ENCODE results near the gene KCNQ4. TPM values are rescaled to one million over a fixed set of nuclear protein-coding genes. Genes with fewer than 3 reads are reported as not detected.

Gene KCNQ4
- total RNA-seq, 4 donors from 2014 or later, result 1.1 to 3.8 (median 1.5) TPM

- Histone ChIP-seq H3K36me3 (peaks cover 97% of the 10 kb centered on the region), H3K4me1 (peaks cover 6% of the 10 kb centered on the region), H3K27ac (no peak overlapping the region), H3K4me3 (no peak overlapping the region), H3K9me3 (no peaks in the 10 kb centered on the region), H3K27me3 (no peaks in the 10 kb centered on the region)
- no peak for DNase-seq (ENCODE audit: low spot score in 2 of 2)
- 77% methylated on average over 4 of the region's 4 CpGs for WGBS
- TF ChIP-seq POLR2A (IDR thresholded peaks at IDR 0.05) (no peak), POLR2AphosphoS5 (IDR thresholded peaks at IDR 0.05) (no peak), CTCF (IDR thresholded peaks at IDR 0.05) (no peak), EP300 (IDR thresholded peaks at IDR 0.05) (no peak)
These were observed 22.6 kb upstream of the KCNQ4 start for GRCh38 chr1:40760984-40761383.

- Histone ChIP-seq H3K27ac (no peak overlapping the region), H3K9me3 (no peaks in the 10 kb centered on the region), H3K27me3 (no peaks in the 10 kb centered on the region), H3K36me3 (peaks cover 95% of the 10 kb centered on the region), H3K4me3 (no peak overlapping the region), H3K4me1 (peaks cover 6% of the 10 kb centered on the region)
- DNase-seq (ENCODE audit: low spot score in 2 of 2), result no peak
- 85% methylated on average over 7 of the region's 7 CpGs for WGBS
- TF ChIP-seq EP300 (IDR thresholded peaks at IDR 0.05), result no peak
- no peak for TF ChIP-seq CTCF (IDR thresholded peaks at IDR 0.05)
- TF ChIP-seq POLR2A (IDR thresholded peaks at IDR 0.05), result no peak
- TF ChIP-seq POLR2AphosphoS5 (IDR thresholded peaks at IDR 0.05), result no peak
These were observed 21.3 kb upstream of the KCNQ4 start for GRCh38 chr1:40762144-40762923.

DNA sequence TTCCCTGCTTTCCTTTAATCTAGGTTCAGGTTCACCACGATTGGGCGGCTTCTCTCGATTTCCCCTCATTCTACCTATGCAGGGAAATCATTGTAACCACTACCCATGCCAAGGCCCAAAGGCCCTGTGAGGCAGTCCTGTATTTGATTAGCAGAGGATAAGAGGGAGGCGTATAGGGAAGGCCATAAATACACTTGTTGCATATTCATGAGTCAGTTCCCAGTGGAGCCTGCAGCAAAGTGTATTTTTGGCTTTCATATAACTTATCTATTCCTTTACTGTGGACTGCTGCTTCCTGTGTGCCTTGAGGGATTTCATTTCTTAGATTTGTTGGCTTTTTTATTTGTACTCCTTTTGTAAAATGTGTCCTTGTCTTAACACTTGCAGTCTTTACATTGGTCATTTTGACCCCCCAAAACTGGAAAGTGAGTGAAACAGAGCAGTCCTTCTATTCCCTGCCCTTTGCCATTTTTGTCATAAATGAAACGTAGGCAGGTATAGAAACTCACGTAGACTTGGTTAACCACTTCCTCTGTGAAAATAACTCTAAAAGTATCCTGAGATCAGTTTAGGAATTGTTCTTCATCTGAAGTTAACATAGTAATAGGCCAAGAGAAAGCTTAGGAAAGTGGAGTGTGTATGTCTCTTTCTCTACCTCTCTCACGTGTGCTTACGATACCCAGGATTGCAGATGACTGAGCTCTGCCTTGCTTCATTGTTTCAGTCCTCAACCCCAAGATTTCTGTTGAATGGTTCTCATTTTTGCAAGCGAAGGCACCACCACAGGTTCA is 19.6 kb upstream of the KCNQ4 start:
- 64% methylated on average over 9 of the region's 9 CpGs for WGBS
- TF ChIP-seq POLR2A (IDR thresholded peaks at IDR 0.05) (no peak), CTCF (IDR thresholded peaks at IDR 0.05) (no peak), EP300 (IDR thresholded peaks at IDR 0.05) (no peak), POLR2AphosphoS5 (IDR thresholded peaks at IDR 0.05) (no peak)

DNA sequence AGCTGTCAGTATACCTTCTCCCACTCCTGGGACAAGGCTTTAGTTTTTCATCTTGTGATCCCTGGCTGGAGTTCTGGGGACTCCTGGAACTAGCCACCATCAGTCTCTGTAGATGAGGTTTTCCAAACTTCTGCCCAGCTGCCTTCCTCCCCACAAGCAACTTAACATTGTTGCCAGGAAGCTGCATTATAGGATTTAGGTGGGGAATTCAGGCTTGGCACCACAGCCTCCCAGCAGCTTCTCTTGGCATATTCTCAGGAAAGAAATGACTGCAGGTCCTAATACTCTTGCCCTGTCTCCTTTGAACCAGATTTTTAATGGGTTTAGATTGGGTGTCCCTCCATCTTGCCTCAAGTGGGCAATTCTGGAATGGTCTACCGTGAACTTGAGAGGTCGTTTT is 18.6 kb upstream of the KCNQ4 start:
- peaks cover 94% of the 10 kb centered on the region for H3K36me3 ChIP-seq
- 47% methylated on average over 2 of the region's 2 CpGs for WGBS
- H3K27ac ChIP-seq, result no peak overlapping the region

More for the DNA sequence above, 19.6 kb upstream of the KCNQ4 start:
- Histone ChIP-seq H3K27me3 (no peaks in the 10 kb centered on the region), H3K4me1 (peaks cover 15% of the 10 kb centered on the region), H3K9me3 (no peaks in the 10 kb centered on the region), H3K27ac (no peak overlapping the region), H3K4me3 (no peak overlapping the region), H3K36me3 (peaks cover 94% of the 10 kb centered on the region)
- DNase-seq (ENCODE audit: low spot score in 2 of 2), result no peak

More for the DNA sequence above, 18.6 kb upstream of the KCNQ4 start:
- Histone ChIP-seq H3K4me1 (peaks cover 24% of the 10 kb centered on the region), H3K4me3 (no peak overlapping the region), H3K27me3 (no peaks in the 10 kb centered on the region), H3K9me3 (no peaks in the 10 kb centered on the region)
- no peak for DNase-seq (ENCODE audit: low spot score in 2 of 2)
- TF ChIP-seq POLR2AphosphoS5 (IDR thresholded peaks at IDR 0.05) (no peak), CTCF (IDR thresholded peaks at IDR 0.05) (no peak), POLR2A (IDR thresholded peaks at IDR 0.05) (no peak), EP300 (IDR thresholded peaks at IDR 0.05) (no peak)
